ENCODE measurements around the gene MATCAP1.

MATCAP1 gene

GRCh38 chr16:67199808-67200198 is 16.0 kb upstream of the MATCAP1 start:
- Mint-ChIP-seq H3K27me3 (no peaks in the 10 kb centered on the region), H3K27ac (no peak overlapping the region), H3K4me1 (ENCODE audit: low read depth) (peaks cover 13% of the 10 kb centered on the region), H3K4me3 (no peak overlapping the region), H3K9me3 (ENCODE audit: low read depth) (no peaks in the 10 kb centered on the region), H3K36me3 (no peaks in the 10 kb centered on the region)

- no peaks in the 10 kb centered on the region for H3K36me3 Mint-ChIP-seq
- no peaks in the 10 kb centered on the region for H3K9me3 Mint-ChIP-seq (ENCODE audit: low read depth)
- no peaks in the 10 kb centered on the region for H3K27me3 Mint-ChIP-seq
- no peak within 1 kb of the TSS for H3K4me3 Mint-ChIP-seq
- no peak within 1 kb of the TSS for H3K27ac Mint-ChIP-seq
- peaks cover 13% of the 10 kb centered on the region for H3K4me1 Mint-ChIP-seq (ENCODE audit: low read depth)
These were observed 15.4 kb upstream of the MATCAP1 start, which contains the start of gene ELMO3 for GRCh38 chr16:67199011-67199807. Gene ELMO3 (plus strand): TSS chr16:67199131. CDS start chr16:67199327, 196 bp downstream.

DNA sequence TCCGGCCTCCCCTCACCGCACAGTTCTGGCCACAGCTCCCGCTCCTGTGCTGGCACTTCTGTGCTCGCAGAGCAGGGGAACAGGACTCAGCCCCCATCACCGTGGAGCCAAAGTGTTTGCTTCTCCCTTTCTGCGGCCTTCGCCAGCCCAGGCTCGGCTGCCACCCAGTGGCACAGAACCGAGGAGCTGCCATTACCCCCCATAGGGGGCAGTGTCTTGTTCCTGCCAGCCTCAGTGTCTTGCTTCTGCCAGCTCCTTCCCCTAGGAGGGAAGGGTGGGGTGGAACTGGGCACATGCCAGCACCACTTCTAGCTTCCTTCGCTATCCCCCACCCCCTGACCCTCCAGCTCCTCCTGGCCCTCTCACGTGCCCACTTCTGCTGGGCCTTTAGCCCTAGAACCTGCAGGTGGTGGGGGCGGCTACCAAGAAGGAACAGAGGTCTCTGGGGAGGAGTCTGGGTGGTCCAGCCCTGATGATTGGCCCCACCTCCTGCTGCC is 14.5 kb upstream of the MATCAP1 start:
- H3K36me3 Mint-ChIP-seq, result no peaks in the 10 kb centered on the region
- H3K4me1 Mint-ChIP-seq (ENCODE audit: low read depth), result peaks cover 20% of the 10 kb centered on the region
- no peaks in the 10 kb centered on the region for H3K9me3 Mint-ChIP-seq (ENCODE audit: low read depth)
- H3K27ac Mint-ChIP-seq, result no peak overlapping the region
- no peak overlapping the region for H3K4me3 Mint-ChIP-seq
- H3K27me3 Mint-ChIP-seq, result no peaks in the 10 kb centered on the region

DNA sequence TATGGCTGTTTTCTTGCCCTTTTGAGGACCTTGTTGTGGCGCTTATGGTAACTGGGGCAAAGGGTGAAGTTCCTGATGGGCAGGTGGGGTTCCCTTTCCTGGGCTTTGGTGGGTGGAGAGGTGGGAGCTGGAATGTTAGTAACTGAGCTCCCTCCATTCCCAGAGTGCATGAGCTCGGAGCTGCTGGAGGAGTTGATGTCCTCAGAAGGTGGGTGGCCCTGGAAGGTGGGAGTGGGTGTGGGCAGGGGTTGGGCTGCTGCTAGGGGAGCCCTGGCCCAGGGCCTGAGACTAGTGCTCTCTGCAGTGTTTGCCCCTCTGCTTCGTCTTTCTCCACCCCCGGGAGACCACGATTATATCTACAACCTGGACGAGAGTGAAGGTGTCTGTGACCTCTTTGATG is 13.9 kb upstream of the MATCAP1 start:
- Mint-ChIP-seq H3K4me3 (no peak overlapping the region), H3K9me3 (ENCODE audit: low read depth) (no peaks in the 10 kb centered on the region), H3K36me3 (no peaks in the 10 kb centered on the region), H3K4me1 (ENCODE audit: low read depth) (peaks cover 24% of the 10 kb centered on the region), H3K27ac (no peak overlapping the region), H3K27me3 (no peaks in the 10 kb centered on the region)

- peaks cover 28% of the 10 kb centered on the region for H3K4me1 Mint-ChIP-seq (ENCODE audit: low read depth)
- H3K9me3 Mint-ChIP-seq (ENCODE audit: low read depth), result no peaks in the 10 kb centered on the region
- H3K36me3 Mint-ChIP-seq, result no peaks in the 10 kb centered on the region
- no peak overlapping the region for H3K27ac Mint-ChIP-seq
- H3K4me3 Mint-ChIP-seq, result no peak overlapping the region
- H3K27me3 Mint-ChIP-seq, result no peaks in the 10 kb centered on the region
These were observed 13.1 kb upstream of the MATCAP1 start for GRCh38 chr16:67196881-67197280.

DNA sequence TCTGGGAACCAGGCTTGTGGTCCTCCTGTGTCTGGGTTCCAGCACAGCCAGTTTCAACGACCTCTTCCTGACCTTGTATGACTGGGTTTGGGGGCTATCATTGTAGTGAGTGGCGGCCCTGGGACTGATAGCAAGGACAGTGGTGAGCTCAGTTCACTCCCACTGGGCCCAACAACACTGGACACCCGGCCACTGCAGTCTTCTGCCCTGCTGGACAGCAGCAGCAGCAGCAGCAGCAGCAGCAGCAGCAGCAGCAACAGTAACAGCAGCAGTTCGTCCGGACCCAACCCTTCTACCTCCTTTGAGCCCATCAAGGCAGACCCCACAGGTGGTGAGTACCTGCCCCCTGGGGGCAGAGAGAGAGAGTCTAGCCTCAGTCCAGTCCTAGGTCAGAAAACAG is 11.9 kb upstream of the MATCAP1 start:
- H3K27me3 Mint-ChIP-seq, result no peaks in the 10 kb centered on the region
- peak overlapping the region; percentile 38 for H3K4me3 Mint-ChIP-seq
- H3K36me3 Mint-ChIP-seq, result no peaks in the 10 kb centered on the region
- no peaks in the 10 kb centered on the region for H3K9me3 Mint-ChIP-seq (ENCODE audit: low read depth)
- no peak overlapping the region for H3K27ac Mint-ChIP-seq
- peaks cover 34% of the 10 kb centered on the region for H3K4me1 Mint-ChIP-seq (ENCODE audit: low read depth)

GRCh38 chr16:67194260-67194659 is 10.5 kb upstream of the MATCAP1 start:
- Mint-ChIP-seq H3K4me3 (peak overlapping the region; percentile 94), H3K9me3 (ENCODE audit: low read depth) (no peaks in the 10 kb centered on the region), H3K27me3 (no peaks in the 10 kb centered on the region), H3K36me3 (no peaks in the 10 kb centered on the region), H3K4me1 (ENCODE audit: low read depth) (peaks cover 34% of the 10 kb centered on the region), H3K27ac (no peak overlapping the region)

DNA sequence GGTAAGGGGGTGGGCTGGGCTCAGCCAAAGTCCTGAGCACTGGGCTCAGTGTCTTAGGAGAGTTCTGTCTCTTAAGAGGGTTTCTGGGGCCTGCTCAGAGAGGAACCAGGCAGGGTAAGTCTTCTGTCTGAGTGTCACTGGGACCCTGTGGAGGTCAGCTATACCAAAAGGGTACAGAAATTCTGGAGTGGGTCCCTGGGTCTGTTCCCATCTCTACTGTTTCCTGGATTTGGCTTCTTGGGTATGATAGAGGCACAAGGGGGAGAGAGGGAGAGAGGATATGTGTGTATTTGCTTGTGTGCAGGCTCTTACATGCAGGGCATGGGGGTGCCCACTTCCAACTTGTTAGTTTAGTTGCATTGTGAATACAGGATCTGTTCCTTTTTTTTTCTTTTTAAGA is 9.8 kb upstream of the MATCAP1 start:
- no peaks in the 10 kb centered on the region for H3K27me3 Mint-ChIP-seq
- H3K9me3 Mint-ChIP-seq (ENCODE audit: low read depth), result no peaks in the 10 kb centered on the region
- H3K27ac Mint-ChIP-seq, result peak overlapping the region; percentile 61
- peaks cover 34% of the 10 kb centered on the region for H3K4me1 Mint-ChIP-seq (ENCODE audit: low read depth)
- H3K4me3 Mint-ChIP-seq, result peak overlapping the region; percentile 94
- H3K36me3 Mint-ChIP-seq, result no peaks in the 10 kb centered on the region

- Mint-ChIP-seq H3K27me3 (peaks cover 1% of the 10 kb centered on the region), H3K27ac (peak overlapping the region; percentile 72), H3K4me1 (ENCODE audit: low read depth) (peaks cover 34% of the 10 kb centered on the region), H3K36me3 (no peaks in the 10 kb centered on the region), H3K9me3 (ENCODE audit: low read depth) (no peaks in the 10 kb centered on the region), H3K4me3 (peak overlapping the region; percentile 94)
These were observed 9.1 kb upstream of the MATCAP1 start for GRCh38 chr16:67192781-67193361.

DNA sequence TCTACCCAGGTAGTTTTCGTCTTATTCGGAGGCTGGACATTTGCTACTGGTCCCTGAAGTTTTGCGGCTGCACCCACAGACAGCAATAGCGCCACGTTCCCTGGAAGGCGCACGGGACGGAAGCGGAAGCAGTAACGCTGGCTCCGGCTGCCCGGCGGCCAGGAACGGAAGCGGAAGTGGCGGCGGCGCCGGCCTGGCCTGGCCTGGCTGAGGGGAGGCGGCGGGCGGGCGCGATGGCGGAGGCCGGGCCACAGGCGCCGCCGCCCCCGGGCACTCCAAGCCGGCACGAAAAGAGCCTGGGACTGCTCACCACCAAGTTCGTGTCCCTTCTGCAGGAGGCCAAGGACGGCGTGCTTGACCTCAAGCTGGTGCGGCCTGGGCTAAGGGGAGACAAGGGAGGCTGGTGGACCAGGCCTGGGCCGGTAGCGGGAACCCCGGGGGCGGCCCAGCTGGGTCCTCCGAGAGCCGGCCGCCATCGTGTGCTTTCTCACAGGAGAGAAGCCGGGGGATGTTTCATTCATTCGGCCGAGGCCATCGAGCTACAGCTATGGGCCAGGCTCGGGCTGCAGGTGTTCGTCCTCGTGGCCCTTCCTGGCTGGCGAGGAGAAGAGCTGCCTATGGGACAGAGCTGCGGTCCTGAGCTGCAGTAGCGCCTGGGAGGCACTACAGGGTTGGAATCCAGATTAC is 8.4 kb upstream of the MATCAP1 start, which contains the start of gene E2F4:
Gene E2F4, plus strand, starts transcription at position 161 of the 687 bp plus-strand sequence. Its CDS starts 73 bp downstream, at position 234.
- H3K4me3 Mint-ChIP-seq, result peak within 1 kb of the TSS; percentile 94
- H3K9me3 Mint-ChIP-seq (ENCODE audit: low read depth), result no peaks in the 10 kb centered on the region
- peak within 1 kb of the TSS; percentile 72 for H3K27ac Mint-ChIP-seq
- H3K27me3 Mint-ChIP-seq, result peaks cover 1% of the 10 kb centered on the region
- peaks cover 34% of the 10 kb centered on the region for H3K4me1 Mint-ChIP-seq (ENCODE audit: low read depth)
- H3K36me3 Mint-ChIP-seq, result no peaks in the 10 kb centered on the region

GRCh38 chr16:67191411-67191994 is 7.7 kb upstream of the MATCAP1 start:
- peak overlapping the region; percentile 58 for H3K27ac Mint-ChIP-seq
- peaks cover 29% of the 10 kb centered on the region for H3K4me1 Mint-ChIP-seq (ENCODE audit: low read depth)
- no peaks in the 10 kb centered on the region for H3K9me3 Mint-ChIP-seq (ENCODE audit: low read depth)
- H3K4me3 Mint-ChIP-seq, result peak overlapping the region; percentile 94
- H3K27me3 Mint-ChIP-seq, result peaks cover 1% of the 10 kb centered on the region
- no peaks in the 10 kb centered on the region for H3K36me3 Mint-ChIP-seq

DNA sequence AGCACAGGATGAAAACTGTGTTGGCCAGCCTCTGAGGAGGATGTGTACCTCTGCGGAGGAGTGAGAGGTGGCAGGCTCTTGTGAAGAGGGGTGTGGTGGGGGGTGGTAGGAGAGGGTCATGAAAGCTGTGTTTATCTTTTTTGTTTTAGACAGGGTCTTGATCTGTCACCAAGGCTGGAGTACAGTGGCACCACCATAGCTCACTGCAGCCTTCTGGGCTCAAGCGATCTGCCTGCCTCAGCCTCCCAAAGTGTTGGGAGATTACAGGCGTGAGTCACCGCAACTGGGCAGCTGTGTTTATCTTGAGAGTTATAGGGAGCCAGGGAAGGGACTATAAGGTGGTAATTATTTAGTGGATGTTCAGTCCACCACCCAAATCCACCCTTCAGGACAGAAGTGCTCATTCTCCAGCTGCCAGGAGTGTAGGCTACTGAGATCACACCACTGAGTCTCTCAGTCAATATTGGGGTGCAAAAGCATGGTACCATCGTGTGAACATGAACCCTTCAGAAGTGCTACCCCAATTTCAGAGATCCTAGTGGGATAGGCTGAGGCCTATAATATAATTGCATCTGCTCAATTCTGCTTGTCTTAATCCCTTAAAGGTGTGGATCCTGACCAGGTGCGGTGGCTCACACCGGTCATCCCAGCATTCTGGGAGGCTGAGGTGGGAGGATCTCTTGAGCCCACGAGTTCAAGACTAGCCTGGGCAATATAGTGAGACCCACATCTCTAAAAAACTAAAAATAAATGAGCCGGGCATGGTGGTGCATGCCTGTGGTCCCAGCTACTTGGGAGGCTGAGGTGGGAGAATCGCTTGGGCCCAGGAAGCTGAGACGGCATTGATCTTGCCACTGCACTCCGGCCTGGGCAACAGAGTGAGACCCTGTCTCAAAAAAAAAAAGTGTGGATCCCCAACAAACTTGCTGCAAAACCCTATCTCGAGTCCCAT is 7.0 kb upstream of the MATCAP1 start:
- H3K9me3 Mint-ChIP-seq (ENCODE audit: low read depth), result no peaks in the 10 kb centered on the region
- peaks cover 1% of the 10 kb centered on the region for H3K27me3 Mint-ChIP-seq
- peak overlapping the region; percentile 94 for H3K4me3 Mint-ChIP-seq
- peaks cover 25% of the 10 kb centered on the region for H3K4me1 Mint-ChIP-seq (ENCODE audit: low read depth)
- no peaks in the 10 kb centered on the region for H3K36me3 Mint-ChIP-seq
- H3K27ac Mint-ChIP-seq, result no peak overlapping the region

DNA sequence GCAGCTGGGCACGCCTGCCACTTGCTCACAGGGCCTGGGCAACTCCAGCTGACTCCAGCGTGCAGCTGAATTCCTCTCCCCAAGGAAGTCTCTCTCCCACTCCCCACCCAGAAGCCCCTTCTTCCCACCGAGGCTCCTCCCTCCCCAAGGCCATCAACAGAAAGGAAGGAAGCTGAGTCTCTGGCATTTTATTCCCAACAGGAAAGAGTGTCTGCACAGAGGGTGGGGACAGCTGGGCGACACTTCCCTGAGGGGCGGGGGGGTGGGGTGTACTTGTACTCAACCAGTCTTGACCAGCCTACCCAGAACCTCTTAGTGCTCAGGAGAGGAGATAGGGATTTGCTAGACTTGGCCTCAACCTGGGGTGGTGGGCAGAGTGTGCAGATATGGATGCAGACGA is 6.3 kb upstream of the MATCAP1 start, which contains the start of gene EXOC3L1:
Gene EXOC3L1, minus strand, starts transcription at position 96 of the 400 bp plus-strand sequence. CDS start 460 bp downstream, outside the sequence.
- Mint-ChIP-seq H3K9me3 (ENCODE audit: low read depth) (no peaks in the 10 kb centered on the region), H3K27me3 (peaks cover 1% of the 10 kb centered on the region), H3K4me3 (no peak within 1 kb of the TSS), H3K4me1 (ENCODE audit: low read depth) (peaks cover 29% of the 10 kb centered on the region), H3K36me3 (no peaks in the 10 kb centered on the region), H3K27ac (no peak within 1 kb of the TSS)

DNA sequence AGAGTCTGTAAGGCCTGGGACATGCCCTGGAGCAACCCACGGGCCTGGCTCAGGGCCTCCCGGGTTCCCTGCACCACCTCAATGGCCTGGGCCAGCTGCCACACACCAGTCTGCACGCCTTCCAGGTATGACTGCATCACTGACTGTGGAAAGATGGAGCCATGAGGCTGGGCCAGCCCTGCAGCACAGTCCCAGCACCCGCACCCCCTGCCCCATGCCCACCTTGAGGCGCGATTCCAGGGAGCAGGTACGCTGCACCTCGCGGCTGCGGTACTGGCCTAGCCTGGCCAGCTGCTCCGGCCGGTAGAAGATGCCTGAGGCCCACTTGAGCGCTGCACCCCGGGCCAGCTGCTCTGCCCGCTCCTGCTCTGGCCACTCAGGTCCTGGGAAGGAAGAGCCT is 5.0 kb upstream of the MATCAP1 start:
- peaks cover 29% of the 10 kb centered on the region for H3K4me1 Mint-ChIP-seq (ENCODE audit: low read depth)
- H3K27ac Mint-ChIP-seq, result no peak overlapping the region
- peaks cover 1% of the 10 kb centered on the region for H3K27me3 Mint-ChIP-seq
- no peaks in the 10 kb centered on the region for H3K36me3 Mint-ChIP-seq
- H3K9me3 Mint-ChIP-seq (ENCODE audit: low read depth), result no peaks in the 10 kb centered on the region
- no peak overlapping the region for H3K4me3 Mint-ChIP-seq
